ENCODE measurements around the gene HOXC4. TPM values are rescaled to one million over a fixed set of nuclear protein-coding genes. Genes with fewer than 3 reads are reported as not detected.
"Not testable (repeated sequence)": the region's sequence is repeated elsewhere in the genome, so short reads cannot be mapped to it uniquely, and the experiment has no call there.

HOXC4 gene
- total RNA-seq, 1 donor from 2014 or later = not detected

DNA sequence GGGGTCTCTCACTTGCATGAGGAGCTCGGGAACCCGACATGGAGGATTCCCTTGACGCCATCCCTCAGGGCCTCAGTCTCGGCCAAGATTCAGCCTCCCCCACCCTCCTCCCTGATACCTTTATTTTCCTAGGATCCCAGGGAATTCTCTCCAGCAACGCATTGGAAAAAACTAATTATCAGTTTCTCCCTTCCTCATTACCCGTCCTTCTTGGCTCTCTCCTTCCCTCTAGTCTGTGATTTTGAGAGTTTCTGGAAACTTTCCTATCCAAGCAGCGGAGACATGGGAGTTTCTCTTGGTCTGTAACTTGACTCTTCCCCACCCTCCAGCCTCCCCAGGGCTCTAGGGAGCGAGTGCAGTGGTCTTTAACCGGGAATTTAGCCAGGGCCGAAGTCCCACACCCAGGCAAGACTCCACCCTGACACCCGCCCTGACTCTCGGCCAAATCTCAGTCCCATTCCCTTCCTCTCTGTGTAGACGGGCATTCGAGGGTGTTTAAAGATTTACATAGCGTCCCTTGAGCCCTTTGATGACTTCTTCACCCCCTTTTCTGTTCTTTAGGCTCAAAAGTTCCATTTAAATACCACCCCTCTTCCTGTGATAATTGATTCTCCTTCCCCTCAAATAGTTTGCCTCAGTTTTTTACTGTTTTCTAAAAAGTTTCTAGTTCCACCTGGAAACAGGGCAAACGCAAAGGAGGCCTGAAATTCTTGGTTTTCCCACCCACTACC lies 14.1 kb upstream of the HOXC4 start:
- no peaks in the 10 kb centered on the region for H3K4me1 Mint-ChIP-seq (ENCODE audit: unreplicated experiment)
- TF ChIP-seq, protein P1, sequence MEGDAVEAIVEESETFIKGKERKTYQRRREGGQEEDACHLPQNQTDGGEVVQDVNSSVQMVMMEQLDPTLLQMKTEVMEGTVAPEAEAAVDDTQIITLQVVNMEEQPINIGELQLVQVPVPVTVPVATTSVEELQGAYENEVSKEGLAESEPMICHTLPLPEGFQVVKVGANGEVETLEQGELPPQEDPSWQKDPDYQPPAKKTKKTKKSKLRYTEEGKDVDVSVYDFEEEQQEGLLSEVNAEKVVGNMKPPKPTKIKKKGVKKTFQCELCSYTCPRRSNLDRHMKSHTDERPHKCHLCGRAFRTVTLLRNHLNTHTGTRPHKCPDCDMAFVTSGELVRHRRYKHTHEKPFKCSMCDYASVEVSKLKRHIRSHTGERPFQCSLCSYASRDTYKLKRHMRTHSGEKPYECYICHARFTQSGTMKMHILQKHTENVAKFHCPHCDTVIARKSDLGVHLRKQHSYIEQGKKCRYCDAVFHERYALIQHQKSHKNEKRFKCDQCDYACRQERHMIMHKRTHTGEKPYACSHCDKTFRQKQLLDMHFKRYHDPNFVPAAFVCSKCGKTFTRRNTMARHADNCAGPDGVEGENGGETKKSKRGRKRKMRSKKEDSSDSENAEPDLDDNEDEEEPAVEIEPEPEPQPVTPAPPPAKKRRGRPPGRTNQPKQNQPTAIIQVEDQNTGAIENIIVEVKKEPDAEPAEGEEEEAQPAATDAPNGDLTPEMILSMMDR (IDR thresholded peaks at IDR 0.05) = no peak
- H3K36me3 Mint-ChIP-seq (ENCODE audit: unreplicated experiment) = no peaks in the 10 kb centered on the region
- peaks cover 85% of the 10 kb centered on the region for H3K27me3 Mint-ChIP-seq (ENCODE audit: unreplicated experiment)
- no peaks in the 10 kb centered on the region for H3K9me3 Mint-ChIP-seq (ENCODE audit: unreplicated experiment)
- H3K27ac Mint-ChIP-seq (ENCODE audit: unreplicated experiment) = no peak overlapping the region
- H3K4me3 Mint-ChIP-seq (ENCODE audit: unreplicated experiment) = no peak overlapping the region
- no peak for DNase-seq (ENCODE audit: extremely low spot score, unreplicated experiment)

DNA sequence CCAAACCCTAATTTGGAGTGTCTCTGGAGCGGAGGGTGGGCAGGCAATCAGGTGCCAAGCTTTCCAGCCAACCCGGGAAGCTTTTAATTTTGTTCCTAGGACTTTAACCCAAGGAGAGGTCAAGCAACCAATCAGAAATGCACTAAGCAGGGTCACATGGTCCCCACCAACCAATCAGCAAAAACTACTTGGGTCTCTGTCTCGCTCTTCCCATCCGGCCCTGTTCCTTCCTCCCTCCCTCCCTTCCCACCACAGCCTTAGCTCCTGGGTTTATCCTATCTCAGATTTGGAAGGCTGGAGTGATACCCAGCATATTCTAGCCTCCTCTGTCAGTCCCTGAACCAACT lies 13.5 kb upstream of the HOXC4 start:
- H3K27me3 Mint-ChIP-seq (ENCODE audit: unreplicated experiment) = peaks cover 86% of the 10 kb centered on the region
- H3K4me3 Mint-ChIP-seq (ENCODE audit: unreplicated experiment) = no peak overlapping the region
- no peaks in the 10 kb centered on the region for H3K36me3 Mint-ChIP-seq (ENCODE audit: unreplicated experiment)
- DNase-seq (ENCODE audit: extremely low spot score, unreplicated experiment) = no peak
- no peaks in the 10 kb centered on the region for H3K9me3 Mint-ChIP-seq (ENCODE audit: unreplicated experiment)
- H3K27ac Mint-ChIP-seq (ENCODE audit: unreplicated experiment) = no peak overlapping the region
- no peaks in the 10 kb centered on the region for H3K4me1 Mint-ChIP-seq (ENCODE audit: unreplicated experiment)
- TF ChIP-seq, protein P1 (IDR thresholded peaks at IDR 0.05) = no peak

- Mint-ChIP-seq H3K27ac (ENCODE audit: unreplicated experiment) (no peak overlapping the region), H3K36me3 (ENCODE audit: unreplicated experiment) (no peaks in the 10 kb centered on the region), H3K27me3 (ENCODE audit: unreplicated experiment) (peaks cover 86% of the 10 kb centered on the region), H3K4me1 (ENCODE audit: unreplicated experiment) (no peaks in the 10 kb centered on the region), H3K9me3 (ENCODE audit: unreplicated experiment) (no peaks in the 10 kb centered on the region), H3K4me3 (ENCODE audit: unreplicated experiment) (no peak overlapping the region)
- DNase-seq (ENCODE audit: extremely low spot score, unreplicated experiment) = no peak
- TF ChIP-seq, protein P1 (IDR thresholded peaks at IDR 0.05) = no peak
Measured at GRCh38 chr12:54040648-54041047, 13.0 kb upstream of the HOXC4 start.

DNA sequence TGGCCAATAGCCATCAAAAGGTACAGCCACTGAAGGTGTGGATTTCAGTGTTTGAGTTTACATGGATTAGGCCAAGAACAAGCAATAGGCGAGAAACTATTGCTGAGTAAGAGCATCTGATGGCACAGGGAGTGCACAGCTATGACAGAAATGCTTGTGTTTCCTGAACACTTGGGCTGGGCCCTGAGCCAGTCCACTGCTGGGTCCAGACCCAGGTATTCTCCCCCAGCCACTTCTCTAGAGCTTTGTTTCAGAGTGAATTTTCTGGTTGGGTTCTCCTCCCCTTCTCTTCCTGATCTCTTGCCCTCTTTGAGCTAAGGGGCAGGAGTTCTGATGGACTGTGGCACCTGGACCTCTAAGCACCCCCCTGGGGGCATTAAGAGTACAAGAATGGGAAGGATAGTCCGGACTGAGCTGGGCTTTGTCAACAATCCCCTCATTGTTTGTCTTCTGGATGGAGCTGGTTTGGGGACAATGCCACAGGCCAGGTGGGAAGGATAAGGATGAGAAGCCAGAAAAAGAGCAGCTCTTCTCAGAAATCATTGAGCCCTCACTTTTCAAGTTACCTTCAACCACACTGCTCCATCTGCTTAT lies 12.4 kb upstream of the HOXC4 start:
- no peak overlapping the region for H3K4me3 Mint-ChIP-seq (ENCODE audit: unreplicated experiment)
- peaks cover 86% of the 10 kb centered on the region for H3K27me3 Mint-ChIP-seq (ENCODE audit: unreplicated experiment)
- no peak overlapping the region for H3K27ac Mint-ChIP-seq (ENCODE audit: unreplicated experiment)
- DNase-seq (ENCODE audit: extremely low spot score, unreplicated experiment) = no peak
- no peaks in the 10 kb centered on the region for H3K36me3 Mint-ChIP-seq (ENCODE audit: unreplicated experiment)
- H3K9me3 Mint-ChIP-seq (ENCODE audit: unreplicated experiment) = no peaks in the 10 kb centered on the region
- no peaks in the 10 kb centered on the region for H3K4me1 Mint-ChIP-seq (ENCODE audit: unreplicated experiment)
- TF ChIP-seq, protein P1 (IDR thresholded peaks at IDR 0.05) = no peak

- H3K27me3 Mint-ChIP-seq (ENCODE audit: unreplicated experiment) = peaks cover 88% of the 10 kb centered on the region
- H3K9me3 Mint-ChIP-seq (ENCODE audit: unreplicated experiment); H3K27ac Mint-ChIP-seq (ENCODE audit: unreplicated experiment); H3K36me3 Mint-ChIP-seq (ENCODE audit: unreplicated experiment); H3K4me3 Mint-ChIP-seq (ENCODE audit: unreplicated experiment); H3K4me1 Mint-ChIP-seq (ENCODE audit: unreplicated experiment); DNase-seq (ENCODE audit: extremely low spot score, unreplicated experiment): not testable (repeated sequence)
Measured at GRCh38 chr12:54042033-54042432, 11.6 kb upstream of the HOXC4 start.
